A549 (cell line): Measurements from ENCODE around the gene TLE1.

Experiments used
- CHD2 ChIP-seq: fragments of 150-350 bp; IDR thresholded peaks from 2 replicates; pipeline ENCODE4 v1.6.1; 2014; ENCODE audit warnings: low read length; ENCODE audit not compliant: partially characterized antibody
- CTCF ChIP-seq: fragments of >200 bp; sonication (Bioruptor Twin); formaldehyde crosslinking; IDR thresholded peaks from 3 replicates; pipeline ENCODE4 v1.5.1; 2016
- EP300 ChIP-seq, 2 experiments: fragments of >200 bp; sonication (Bioruptor Twin); formaldehyde crosslinking; IDR thresholded peaks; 2 replicates in 1 of 2; 3 replicates in 1 of 2; pipeline ENCODE4 v1.6.1; 2016 to 2017
- MAX ChIP-seq: IDR thresholded peaks from 2 replicates; pipeline ENCODE4 v1.6.1; 2012
- POLR2A ChIP-seq: IDR thresholded peaks from 2 replicates; pipeline ENCODE4 v1.6.1; 2012; ENCODE audit warnings: mild to moderate bottlenecking, low read length
- RAD21 ChIP-seq, 2 experiments: fragments of >200 bp in 1 of 2; sonication (Bioruptor Twin) in 1 of 2; formaldehyde crosslinking in 1 of 2; IDR thresholded peaks in 1 of 2; conservative IDR thresholded peaks in 1 of 2; 2 replicates in 1 of 2; 3 replicates in 1 of 2; pipeline ENCODE4 v1.6.1; 2012 to 2018; ENCODE audit warnings: inconsistent platforms in 1 of 2
- RFX5 ChIP-seq: fragments of 450-650 bp; IDR thresholded peaks from 2 replicates; pipeline ENCODE4 v1.7.1; 2014; ENCODE audit warnings: antibody characterized with exemption, mild to moderate bottlenecking, moderate library complexity
- TF ChIP-seq, protein P1 (sequence below): fragments of 200-600 bp; sonication (generic); IDR thresholded peaks from 2 replicates; pipeline ENCODE4 v1.6.1; 2016; ENCODE audit warnings: antibody characterized with exemption, mild to moderate bottlenecking, moderate library complexity
- TF ChIP-seq, protein P2 (sequence below): IDR thresholded peaks from 2 replicates; pipeline ENCODE4 v1.6.1; 2012

DNA sequence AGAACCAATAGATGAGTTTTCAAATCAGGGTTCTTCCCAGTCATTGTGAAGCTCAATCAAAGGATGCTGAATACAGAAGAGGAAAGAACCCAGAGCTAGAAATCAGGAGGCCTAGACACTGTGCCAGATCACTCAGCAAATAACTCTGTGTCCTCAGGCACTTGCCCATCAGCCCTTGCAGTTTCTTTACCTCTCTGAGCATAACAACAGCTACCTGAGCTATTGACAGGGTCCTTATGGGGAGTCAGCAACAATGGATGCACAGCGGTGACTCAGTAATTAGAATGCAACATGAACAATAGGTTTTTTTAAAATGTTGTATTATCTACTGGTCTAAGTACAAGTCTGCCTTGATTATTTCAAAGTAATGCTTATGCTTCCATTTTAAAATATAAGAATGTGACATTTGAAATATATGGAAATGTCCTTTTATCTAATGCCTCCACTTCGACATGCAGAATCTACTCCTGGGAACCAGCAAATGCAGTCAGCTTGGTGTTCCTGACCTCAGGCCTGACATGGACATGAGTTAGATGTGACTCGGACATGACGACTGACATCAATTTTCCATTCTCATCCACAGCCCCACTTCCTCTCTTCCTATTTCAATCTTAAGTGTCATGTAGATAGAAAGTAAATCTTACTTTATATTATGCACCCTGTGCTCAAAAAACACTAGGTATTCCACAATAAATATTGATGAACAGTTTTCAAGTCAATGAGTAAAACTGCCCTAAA is 155.0 kb downstream of the TLE1 start:
- TF ChIP-seq CTCF (no peak), POLR2A (no peak), RFX5 (no peak), CHD2 (no peak), EP300 (IDR thresholded peaks at IDR 0.05) (no peak), RAD21 (conservative IDR thresholded peaks at IDR 0.05 in 1 of 2, IDR thresholded peaks at IDR 0.05 in 1 of 2) (no peak), MAX (no peak)
- TF ChIP-seq, protein P1, sequence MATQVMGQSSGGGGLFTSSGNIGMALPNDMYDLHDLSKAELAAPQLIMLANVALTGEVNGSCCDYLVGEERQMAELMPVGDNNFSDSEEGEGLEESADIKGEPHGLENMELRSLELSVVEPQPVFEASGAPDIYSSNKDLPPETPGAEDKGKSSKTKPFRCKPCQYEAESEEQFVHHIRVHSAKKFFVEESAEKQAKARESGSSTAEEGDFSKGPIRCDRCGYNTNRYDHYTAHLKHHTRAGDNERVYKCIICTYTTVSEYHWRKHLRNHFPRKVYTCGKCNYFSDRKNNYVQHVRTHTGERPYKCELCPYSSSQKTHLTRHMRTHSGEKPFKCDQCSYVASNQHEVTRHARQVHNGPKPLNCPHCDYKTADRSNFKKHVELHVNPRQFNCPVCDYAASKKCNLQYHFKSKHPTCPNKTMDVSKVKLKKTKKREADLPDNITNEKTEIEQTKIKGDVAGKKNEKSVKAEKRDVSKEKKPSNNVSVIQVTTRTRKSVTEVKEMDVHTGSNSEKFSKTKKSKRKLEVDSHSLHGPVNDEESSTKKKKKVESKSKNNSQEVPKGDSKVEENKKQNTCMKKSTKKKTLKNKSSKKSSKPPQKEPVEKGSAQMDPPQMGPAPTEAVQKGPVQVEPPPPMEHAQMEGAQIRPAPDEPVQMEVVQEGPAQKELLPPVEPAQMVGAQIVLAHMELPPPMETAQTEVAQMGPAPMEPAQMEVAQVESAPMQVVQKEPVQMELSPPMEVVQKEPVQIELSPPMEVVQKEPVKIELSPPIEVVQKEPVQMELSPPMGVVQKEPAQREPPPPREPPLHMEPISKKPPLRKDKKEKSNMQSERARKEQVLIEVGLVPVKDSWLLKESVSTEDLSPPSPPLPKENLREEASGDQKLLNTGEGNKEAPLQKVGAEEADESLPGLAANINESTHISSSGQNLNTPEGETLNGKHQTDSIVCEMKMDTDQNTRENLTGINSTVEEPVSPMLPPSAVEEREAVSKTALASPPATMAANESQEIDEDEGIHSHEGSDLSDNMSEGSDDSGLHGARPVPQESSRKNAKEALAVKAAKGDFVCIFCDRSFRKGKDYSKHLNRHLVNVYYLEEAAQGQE = no peak
- TF ChIP-seq, protein P2, sequence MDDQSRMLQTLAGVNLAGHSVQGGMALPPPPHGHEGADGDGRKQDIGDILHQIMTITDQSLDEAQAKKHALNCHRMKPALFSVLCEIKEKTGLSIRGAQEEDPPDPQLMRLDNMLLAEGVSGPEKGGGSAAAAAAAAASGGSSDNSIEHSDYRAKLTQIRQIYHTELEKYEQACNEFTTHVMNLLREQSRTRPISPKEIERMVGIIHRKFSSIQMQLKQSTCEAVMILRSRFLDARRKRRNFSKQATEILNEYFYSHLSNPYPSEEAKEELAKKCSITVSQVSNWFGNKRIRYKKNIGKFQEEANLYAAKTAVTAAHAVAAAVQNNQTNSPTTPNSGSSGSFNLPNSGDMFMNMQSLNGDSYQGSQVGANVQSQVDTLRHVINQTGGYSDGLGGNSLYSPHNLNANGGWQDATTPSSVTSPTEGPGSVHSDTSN = no peak
